Measurements from ENCODE around the gene GPR176. TPM values are rescaled to one million over a fixed set of nuclear protein-coding genes. Genes with fewer than 3 reads are reported as not detected.

GPR176 gene
- polyA plus RNA-seq, 3 donors: 0.08 to 0.18 TPM; not detected in 1

GRCh38 chr15:39808909-39809308, 111.2 kb downstream of the GPR176 start:
- Histone ChIP-seq H3K9ac (ENCODE audit: insufficient read depth, low read length, poor library complexity, severe bottlenecking) (no peak overlapping the region), H3K4me1 (ENCODE audit: control insufficient read depth in 1 of 2, insufficient read depth in 2 of 2, low read length in 2 of 2) (peaks cover 2 to 4% of the 10 kb centered on the region in 2 donors), H3K36me3 (replicated peaks in 1 of 2; ENCODE audit: control insufficient read depth in 1 of 2, insufficient read depth in 2 of 2, low read length in 2 of 2) (no peaks in the 10 kb centered on the region), H3K4me3 (replicated peaks in 1 of 3; ENCODE audit: low read depth in 2 of 3, low read length in 3 of 3) (no peak overlapping the region), H3K4me2 (replicated peaks; ENCODE audit: extremely low read depth, low read length, poor library complexity, severe bottlenecking) (no peak overlapping the region), H3K27ac (ENCODE audit: low read depth in 1 of 2, low read length in 2 of 2) (no peak overlapping the region), H4K20me1 (ENCODE audit: insufficient read depth, low read length) (no peaks in the 10 kb centered on the region), H3K79me2 (ENCODE audit: insufficient read depth, low read length) (no peaks in the 10 kb centered on the region), H3K27me3 (ENCODE audit: control insufficient read depth in 2 of 2, insufficient read depth in 2 of 2, low read length in 2 of 2) (peaks cover 0 to 3% of the 10 kb centered on the region in 2 donors), H3K9me3 (replicated peaks in 1 of 2; ENCODE audit: control insufficient read depth in 1 of 2, insufficient read depth in 1 of 2, low read length in 2 of 2) (no peaks in the 10 kb centered on the region), H2AFZ (ENCODE audit: insufficient read depth, low read depth, low read length, poor library complexity, severe bottlenecking) (no peak overlapping the region)
- H3K27me3 Mint-ChIP-seq (ENCODE audit: low read depth in 3 of 3): peaks cover 0 to 5% (median 1%) of the 10 kb centered on the region in 3 donors
- H3K4me1 Mint-ChIP-seq: peaks cover 3% of the 10 kb centered on the region
- H3K27ac Mint-ChIP-seq: no peak overlapping the region
- DNase-seq: no peak
- WGBS (ENCODE audit: insufficient coverage): no CpG with 5 or more reads among the region's 3 CpGs
- H3K4me3 Mint-ChIP-seq: no peak overlapping the region
- intact Hi-C loops (cut with micrococcal nuclease): no loop called here
- H3K9me3 Mint-ChIP-seq: peaks cover 0 to 3% (median 0%) of the 10 kb centered on the region in 7 donors
- no peaks in the 10 kb centered on the region for H3K36me3 Mint-ChIP-seq
- no peak for TF ChIP-seq CTCF (IDR thresholded peaks at IDR 0.05)

GRCh38 chr15:39807791-39808190, 112.3 kb downstream of the GPR176 start:
- Histone ChIP-seq H3K9me3 (replicated peaks in 1 of 2; ENCODE audit: control insufficient read depth in 1 of 2, insufficient read depth in 1 of 2, low read length in 2 of 2) (no peaks in the 10 kb centered on the region), H3K9ac (ENCODE audit: insufficient read depth, low read length, poor library complexity, severe bottlenecking) (no peak overlapping the region), H3K27me3 (ENCODE audit: control insufficient read depth in 2 of 2, insufficient read depth in 2 of 2, low read length in 2 of 2) (peaks cover 0 to 3% of the 10 kb centered on the region in 2 donors), H3K4me2 (replicated peaks; ENCODE audit: extremely low read depth, low read length, poor library complexity, severe bottlenecking) (no peak overlapping the region), H3K36me3 (replicated peaks in 1 of 2; ENCODE audit: control insufficient read depth in 1 of 2, insufficient read depth in 2 of 2, low read length in 2 of 2) (no peaks in the 10 kb centered on the region), H3K4me1 (ENCODE audit: control insufficient read depth in 1 of 2, insufficient read depth in 2 of 2, low read length in 2 of 2) (peaks cover 3 to 5% of the 10 kb centered on the region in 2 donors), H4K20me1 (ENCODE audit: insufficient read depth, low read length) (no peaks in the 10 kb centered on the region), H3K79me2 (ENCODE audit: insufficient read depth, low read length) (no peaks in the 10 kb centered on the region), H3K27ac (ENCODE audit: low read depth in 1 of 2, low read length in 2 of 2) (no peak overlapping the region), H3K4me3 (replicated peaks in 1 of 3; ENCODE audit: low read depth in 2 of 3, low read length in 3 of 3) (no peak overlapping the region), H2AFZ (ENCODE audit: insufficient read depth, low read depth, low read length, poor library complexity, severe bottlenecking) (no peak overlapping the region)
- Mint-ChIP-seq H3K9me3 (peaks cover 0 to 3% (median 0%) of the 10 kb centered on the region in 7 donors), H3K4me3 (no peak overlapping the region), H3K27me3 (ENCODE audit: low read depth in 3 of 3) (peaks cover 0 to 5% (median 1%) of the 10 kb centered on the region in 3 donors), H3K4me1 (peaks cover 7% of the 10 kb centered on the region), H3K36me3 (no peaks in the 10 kb centered on the region), H3K27ac (no peak overlapping the region)
- intact Hi-C loops (cut with micrococcal nuclease): no loop called here
- no peak for DNase-seq
- no peak for TF ChIP-seq CTCF (IDR thresholded peaks at IDR 0.05)
- 96% methylated on average over 4 of the region's 4 CpGs for WGBS (ENCODE audit: insufficient coverage)
